Stimulated activated CD4-positive, alpha-beta T cell treated with anti-CD3 and anti-CD28 coated beads, Interleukin-12 subunit alpha, Interleukin-12 subunit beta, amount 100 ng/mL, for 48 hours (primary cell): ENCODE data around the gene LGALS3BP.

Experiments used
- DNase-seq, 3 donors: peaks; one replicate each; pipeline ENCODE4 v3.0.0-alpha.2; 2020; ENCODE audit warnings: low read depth in 2 of 3, low spot score in 1 of 3

LGALS3BP gene

DNA sequence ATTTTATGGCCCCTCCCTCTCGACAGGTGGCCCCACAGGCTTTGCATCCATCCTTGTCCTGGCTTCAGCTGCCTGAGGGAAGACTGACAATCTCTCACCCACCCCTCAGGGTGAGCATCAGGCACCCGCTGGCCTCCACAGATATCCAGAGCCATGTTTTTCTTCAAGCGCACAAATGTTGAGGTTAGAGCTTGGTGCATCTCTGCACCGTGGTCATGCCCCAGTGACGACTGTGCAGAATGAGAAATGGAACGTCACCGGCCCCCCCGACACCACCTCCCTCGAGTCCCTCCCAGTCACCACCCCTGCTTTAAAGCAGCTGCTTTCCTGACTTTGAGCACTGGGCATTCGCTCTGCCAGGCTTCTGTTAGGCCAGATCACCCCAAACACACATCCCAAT is 34.8 kb downstream of the LGALS3BP start:
- DNase-seq = no peak

DNA sequence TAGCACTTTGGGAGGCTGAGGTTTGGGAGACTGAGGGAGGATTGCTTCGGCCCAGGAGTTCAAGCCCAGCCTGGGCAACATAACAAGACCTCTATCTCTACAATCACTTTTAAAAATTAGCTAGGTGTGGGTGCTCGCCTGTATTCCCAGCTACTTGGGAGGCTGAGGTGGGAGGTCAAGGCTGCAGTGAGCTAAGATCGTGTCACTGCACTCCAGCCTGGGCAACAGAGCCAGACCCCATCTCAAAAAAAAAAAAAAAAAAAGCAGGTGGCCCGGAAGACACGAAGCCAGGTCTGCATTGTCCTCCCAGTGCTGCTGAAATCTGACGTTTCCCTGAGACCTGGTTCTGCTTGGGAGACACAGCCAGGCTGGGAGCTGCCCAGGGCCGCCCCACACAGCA is 35.7 kb downstream of the LGALS3BP start:
- DNase-seq = no peak

DNA sequence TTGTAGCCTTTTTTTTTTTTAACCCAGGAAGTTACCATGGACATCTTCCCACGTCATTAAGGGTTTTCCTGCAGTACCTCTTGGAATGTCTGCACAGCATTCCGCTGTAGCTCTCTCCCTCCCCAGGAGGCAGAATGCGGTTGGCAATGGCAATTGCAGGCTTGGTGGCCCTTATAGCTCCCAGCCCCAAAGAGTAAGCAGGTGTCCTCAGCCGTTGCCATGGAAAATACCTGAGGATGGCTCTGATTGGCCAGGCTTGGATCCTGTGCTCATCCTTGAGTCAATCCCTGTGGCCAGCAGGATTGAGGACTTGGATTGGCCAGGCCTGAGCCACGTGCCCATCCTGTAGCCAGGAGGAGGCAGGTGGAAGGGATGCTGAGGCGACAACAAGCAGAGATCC is 39.0 kb downstream of the LGALS3BP start:
- no peak for DNase-seq

DNA sequence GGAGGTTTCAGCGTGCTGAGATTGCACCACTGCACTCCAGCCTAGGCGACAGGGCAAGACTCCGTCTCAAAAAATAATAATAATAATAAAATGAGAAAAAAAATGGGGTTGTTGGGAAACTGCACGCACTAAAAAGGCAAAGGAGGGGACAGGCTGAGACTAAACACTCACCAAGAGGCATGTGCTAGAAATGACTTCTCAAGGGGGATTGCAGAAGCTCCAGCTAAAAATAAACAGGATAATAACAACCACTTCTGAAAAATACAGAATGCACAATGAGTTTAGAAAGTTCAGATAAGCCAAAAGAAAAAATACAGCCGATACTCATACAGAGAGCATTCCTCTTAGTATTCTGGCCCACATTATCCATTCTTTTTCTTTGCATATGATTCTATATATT is 39.5 kb downstream of the LGALS3BP start:
- no peak for DNase-seq

DNA sequence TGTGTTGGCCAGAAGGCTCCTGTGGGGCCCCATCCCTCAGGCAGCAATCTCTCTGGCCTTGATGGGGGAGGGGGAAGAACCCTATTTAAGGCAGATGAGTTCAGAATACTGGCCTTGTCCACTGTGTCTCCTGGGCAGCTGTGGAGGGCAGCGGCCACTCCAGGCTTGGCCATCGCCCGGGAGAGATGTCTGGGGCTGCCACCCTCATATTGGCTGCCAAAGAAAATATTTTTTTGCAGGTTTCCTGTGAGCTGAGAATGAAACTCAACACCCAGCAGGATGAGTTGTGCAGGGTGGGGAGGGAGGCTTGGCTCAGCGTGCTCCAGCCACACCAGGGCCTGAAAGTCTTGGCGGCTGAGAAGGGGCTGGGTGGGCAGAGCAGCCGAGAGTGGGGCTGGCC is 40.1 kb downstream of the LGALS3BP start:
- DNase-seq = no peak

DNA sequence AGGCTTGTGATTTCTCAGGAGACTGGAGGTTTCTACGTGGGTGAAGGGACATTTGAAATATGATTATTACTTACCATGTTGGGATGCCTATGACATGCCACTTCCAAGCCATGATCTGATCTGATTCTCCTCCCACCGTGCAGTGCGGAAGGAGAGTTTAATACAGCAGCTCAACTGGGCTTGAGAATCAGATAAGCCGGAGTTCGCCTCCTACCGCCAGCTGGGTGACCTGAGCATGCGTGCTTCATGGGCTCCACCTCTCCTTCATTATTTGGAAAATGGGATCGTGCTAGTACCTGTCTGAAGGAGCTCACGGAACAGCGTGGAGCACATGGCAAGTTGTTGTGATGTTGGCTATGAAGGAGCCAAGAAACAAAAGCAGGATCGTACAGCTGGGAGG is 42.2 kb downstream of the LGALS3BP start:
- no peak for DNase-seq

DNA sequence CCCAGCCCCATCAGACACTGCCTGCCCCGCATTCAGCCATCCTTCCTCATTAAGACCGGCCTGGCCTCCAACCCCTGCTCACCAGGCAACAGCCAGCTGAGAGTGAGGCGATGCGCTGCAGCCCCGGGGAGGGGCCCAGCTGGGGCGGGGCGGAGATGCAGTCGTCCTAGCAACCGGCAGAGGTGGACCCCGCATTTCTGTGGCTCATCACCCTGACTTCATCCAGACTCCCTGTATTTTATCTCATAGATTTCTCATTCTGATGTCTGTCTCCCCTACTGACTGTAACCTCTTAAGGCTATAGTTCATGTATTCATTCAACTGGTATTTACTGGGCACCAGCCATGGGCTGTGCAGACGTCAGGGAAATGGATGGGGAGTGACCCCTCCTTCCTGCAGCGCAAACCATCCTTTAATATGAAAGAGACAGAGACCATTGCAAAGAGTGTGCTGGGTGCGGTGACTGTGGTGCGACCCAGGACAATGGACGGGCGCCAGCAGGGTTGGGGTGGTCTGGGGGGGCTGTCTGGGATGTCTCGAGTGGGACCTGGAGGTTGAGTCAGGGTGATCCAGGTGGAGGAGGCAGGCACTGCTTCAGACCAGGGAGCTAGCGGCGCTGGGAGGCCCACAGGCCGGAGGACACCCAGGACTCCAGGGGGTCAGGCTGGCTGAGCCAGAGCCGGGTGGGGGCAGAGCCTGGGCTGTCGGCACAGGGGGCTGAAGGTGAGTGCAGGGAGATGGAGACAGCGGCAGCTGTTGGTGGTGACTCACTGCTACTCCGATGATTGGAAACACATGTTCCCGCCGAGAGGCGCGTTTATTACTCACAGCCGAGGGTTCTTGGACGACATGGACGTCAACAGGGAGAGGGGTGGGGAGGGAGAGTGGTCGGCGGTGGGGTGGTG is 44.1 kb downstream of the LGALS3BP start:
- no peak for DNase-seq

DNA sequence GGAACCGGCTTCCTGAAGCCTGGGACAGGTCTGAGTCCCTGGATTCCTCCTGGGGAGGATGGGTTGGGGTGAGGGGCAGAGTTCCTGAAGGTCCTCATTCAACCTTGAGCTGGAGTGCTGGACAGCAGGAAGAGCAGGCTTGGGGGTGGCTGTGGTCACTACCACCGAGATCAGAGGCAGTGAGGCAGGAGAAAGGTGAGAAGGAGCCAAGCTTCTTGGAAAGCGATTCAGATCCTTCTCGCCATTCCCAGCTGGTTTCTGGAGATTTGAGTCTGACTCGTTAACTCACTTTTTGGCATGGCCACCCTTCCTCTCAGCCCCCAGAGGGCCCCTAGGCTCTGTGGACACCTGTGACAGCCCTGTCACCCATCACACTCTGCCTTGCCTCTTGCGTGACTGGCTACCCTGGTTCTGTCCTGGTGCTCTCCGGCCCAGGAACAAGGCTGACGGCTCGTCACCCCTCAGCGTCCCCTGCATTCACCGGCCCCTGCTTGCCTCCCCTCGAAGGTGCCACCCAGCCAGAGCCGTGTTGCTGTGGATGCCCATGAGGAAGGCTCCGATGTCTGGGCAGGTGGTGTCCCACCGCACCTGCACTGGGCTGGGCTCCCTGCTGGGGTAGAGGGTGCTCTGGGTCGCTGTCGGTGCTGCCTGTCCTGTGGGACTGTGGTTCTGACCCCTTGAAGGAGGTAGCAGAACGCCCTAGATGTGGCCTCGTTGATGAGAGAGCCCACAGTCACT is 44.9 kb downstream of the LGALS3BP start:
- DNase-seq = no peak

DNA sequence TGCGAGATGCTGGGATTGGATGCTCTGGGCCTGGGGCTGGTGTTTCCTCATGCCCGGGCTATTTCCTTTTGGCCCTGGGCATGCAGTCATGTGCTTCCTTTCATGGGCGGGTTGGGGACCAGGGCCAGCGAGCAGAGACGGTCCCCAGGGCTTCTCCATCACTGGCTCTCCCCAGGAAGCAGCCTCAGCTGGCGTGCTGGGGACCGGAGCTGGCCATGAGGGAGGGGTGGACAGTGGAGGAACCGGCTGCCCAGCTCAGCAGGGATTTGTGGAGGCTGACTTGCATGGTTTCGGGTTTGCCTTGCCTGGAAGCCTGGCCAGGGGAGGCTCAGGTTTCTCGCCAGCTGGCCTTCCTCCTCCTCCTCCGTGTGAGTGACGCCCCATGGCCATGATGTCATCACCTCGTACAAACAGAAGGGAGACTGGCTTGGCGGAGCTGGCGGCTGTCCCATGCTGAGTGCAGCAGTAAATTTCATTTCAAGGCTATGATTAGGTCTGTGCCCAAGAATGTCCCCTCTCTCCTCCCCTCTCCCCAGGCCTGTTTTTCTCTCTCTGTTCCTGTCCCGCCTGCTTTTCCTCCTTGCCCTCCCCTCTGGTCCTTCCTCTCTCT is 45.7 kb downstream of the LGALS3BP start:
- no peak for DNase-seq

DNA sequence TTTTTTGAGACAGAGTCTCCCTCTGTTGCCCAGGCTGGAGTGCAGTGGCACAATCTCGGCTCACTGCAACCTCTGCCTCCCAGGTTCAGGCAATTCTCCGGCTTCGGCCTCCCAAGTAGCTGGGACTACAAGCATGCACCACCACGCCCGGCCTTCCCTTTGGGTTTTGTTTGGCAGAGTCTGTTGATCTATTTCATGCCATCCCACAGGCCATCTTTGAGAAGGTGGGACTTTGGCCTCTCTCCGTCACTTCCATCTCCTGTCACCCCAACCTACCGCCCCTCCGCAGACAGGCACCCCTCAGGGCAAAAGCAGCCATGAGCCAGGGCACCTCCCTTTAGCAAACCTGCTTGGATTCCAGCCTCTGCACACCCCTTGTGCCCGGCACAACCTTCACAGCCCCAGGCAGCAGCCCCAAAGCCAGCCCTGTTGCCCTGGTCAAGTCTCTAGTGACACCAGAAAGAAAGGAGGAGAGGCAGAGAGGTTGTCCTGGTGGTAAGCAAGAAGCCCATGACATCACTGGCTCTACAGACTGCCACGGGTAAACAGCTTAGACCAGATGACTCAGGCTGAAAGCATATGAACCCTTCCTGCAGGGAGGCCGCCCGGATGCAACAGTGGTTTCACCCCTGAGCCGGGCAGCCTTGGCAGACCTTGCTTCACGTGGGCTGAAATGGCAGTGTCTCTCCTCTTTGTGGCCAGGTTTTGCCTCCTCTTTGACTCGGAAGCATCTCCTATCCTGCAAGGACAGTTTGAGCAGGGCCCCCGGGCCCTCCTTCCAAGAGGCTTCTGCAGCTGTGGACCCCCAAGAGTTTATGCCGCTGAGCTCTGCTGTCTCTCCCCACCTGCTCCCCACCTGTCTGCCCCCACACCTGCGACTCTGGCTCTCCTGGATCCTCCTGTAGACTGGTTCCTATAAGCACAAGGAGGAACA is 46.4 kb downstream of the LGALS3BP start:
- DNase-seq = peak; percentile 24 to 46 (median 25)

DNA sequence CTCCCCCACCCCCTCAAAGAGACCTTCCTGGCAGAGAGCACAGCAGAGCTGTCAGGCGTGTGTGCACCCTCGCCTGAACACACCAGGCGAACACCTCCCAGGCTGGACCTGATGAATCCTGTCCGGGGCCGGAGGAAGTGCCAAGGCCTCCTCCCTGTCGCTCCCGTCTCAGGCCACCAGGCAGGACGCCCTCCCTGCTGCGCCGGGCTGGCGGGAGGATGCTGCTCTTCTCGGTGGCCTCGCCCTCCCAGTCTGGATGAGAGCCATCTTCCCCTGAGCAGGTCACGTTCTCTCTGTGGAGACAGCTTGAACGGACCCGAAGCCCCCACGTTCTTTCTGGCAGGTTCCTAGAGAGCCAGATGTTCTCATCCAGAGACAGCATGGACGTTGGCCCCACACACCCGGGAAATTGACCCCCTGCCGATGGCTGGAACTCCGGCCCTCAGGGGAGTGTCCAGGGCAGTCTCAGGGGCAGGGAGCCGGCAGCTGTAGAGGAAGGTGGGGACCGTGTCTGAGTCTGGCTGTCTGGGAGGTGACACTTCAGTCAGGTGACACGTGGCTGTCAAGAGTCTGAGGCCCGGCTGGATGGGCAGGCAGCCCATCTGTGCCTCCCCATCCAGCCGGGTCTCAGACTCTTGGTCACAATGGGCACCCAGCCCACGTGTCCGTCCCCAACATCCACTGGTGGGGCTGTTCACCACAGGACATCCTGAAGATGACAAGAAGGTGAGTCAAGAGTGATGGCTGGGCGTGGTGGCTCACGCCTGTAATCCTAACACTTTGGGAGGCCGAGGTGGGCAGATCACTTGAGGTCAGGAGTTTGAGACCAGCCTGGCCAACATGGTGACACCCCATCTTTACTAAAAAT is 49.6 kb downstream of the LGALS3BP start:
- no peak for DNase-seq

DNA sequence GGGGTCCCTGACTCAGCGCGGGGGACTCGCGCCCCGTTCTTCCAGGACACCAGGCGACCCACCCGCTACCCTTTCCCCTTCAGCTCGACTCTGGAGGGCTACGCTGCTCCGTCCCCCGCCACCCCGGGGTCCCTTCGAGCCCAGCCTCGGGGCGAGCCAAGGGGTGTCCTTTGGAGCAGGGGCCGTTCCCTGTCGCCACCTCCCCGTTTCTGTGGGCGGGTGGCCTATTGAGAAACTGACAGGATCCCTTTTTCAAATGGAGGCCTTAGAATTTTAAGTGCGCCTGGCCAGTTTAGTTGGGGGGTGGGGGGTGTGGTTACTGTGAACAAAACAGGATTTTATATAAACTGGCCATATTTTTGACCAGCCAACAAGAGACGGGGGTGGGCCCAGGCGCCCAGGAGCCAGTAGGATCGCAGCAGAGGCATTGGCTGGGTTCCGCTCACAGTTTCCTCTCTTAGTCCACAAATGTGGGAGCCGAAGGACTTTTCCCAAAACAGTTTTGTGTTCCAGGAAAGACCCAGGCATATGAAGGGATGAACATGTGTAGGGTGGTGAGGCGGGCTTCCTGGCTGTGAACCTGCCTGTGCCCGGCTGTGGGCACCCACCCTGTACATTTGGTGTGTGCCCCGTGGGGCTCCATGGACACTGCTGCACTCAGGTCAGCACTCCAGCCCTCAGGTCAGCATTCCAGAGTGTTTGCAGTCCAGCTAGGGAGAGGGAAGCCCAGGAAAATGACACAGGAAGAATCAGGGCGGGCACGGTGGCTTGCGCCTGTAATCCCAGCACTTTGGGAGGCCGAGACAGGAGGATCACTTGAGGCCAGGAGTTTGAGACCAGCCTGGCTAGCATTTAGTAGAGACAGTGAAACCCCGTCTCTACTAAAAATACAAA is 53.8 kb downstream of the LGALS3BP start:
- DNase-seq = no peak

DNA sequence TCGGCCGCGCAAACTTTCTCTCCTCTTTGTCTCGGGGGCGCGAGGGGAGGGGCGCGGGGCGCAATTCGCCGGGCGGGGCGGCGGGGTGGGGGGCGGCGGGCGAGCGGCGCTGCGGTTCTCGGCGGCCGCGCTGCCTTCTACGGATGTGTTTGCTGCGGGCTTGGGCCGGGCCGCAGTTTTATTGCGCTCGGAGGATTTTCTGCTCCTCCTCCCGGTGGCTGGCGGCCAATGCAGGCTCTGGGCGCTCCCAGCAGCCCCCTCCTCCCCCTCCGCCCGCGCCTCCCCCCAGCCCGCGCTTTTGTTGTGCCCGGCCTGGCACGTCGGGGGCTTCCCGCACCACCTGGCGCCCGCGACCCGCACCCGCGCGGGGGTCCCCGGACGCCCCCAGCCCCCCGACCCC is 54.5 kb downstream of the LGALS3BP start, which contains the start of gene TIMP2:
TSS of gene TIMP2 (minus strand) at position 154 of the 400 bp plus-strand sequence. CDS start 299 bp downstream, outside the sequence.
- DNase-seq = peak; percentile 34 to 53 (median 47)

DNA sequence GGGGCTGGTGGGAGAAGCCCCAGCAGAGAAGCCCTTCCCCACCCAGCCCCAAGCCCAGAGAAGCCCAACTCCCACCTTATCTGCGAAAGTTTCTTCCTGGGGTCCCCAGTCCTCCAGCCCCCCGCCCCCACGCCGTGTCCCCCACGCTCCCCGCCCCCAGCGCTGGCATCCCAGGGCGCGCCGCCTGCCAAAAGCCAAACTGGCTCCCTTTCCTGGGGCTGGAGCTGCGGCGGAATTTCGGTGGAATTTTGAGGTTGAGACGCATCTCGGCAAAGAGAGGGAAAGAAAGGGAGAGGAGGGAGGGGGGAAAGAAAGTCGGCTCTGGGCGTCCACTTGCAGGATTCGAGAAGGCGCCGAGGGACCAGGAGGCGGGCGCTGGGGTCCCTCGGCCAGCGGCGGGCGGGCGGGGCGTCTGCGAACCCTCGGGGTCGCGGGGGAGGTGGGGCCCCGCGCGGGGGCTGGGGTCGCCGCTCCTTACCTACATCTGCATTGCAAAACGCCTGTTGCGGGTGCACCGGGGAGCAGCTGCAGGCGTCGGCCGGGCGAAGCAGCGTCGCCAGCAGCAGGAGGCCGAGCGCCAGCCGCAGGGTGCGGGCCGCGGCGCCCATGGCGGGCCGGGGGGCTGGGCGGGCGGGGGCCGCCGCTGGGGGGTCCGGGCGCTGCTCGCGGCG is 55.1 kb downstream of the LGALS3BP start:
- DNase-seq = no peak

DNA sequence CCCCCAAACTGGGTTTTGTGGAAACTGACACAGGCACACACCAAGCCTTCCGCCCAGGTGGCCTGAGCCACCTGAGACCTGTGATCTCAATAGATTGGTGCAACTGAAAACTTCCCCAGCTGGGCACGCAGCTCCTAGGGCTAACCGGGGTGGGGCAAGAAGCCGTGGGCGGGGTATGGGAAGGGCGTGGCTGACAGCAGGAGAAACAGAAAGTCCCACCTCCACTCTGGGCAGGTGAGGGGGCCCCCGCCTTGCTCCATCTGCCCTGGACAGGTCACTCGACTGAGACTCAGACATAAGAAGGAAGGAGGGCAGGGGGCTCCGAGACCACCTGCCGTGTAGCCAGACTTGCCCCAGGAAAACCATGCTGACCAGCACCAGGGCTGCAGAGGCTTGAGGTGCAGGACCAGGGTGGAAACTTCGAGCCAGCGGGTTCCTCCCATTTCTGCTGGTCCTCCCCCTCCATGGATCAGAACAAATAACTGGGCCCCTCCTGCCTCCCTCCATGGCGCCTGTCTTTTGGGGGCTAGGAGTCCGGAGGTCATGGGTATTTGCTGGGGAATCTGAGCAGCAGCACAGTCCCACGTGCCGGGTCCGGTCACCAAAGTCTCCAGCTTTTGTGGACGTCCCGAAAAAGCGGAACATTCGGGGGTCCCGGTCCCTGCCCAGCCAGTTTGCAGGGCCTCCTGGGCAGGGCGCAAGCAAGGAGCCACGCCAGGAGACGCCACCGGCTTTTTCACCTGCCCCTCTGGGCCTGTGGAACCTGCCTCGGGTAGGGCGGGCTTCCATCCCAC is 55.9 kb downstream of the LGALS3BP start:
- peak; percentile 16 to 30 (median 30) for DNase-seq

DNA sequence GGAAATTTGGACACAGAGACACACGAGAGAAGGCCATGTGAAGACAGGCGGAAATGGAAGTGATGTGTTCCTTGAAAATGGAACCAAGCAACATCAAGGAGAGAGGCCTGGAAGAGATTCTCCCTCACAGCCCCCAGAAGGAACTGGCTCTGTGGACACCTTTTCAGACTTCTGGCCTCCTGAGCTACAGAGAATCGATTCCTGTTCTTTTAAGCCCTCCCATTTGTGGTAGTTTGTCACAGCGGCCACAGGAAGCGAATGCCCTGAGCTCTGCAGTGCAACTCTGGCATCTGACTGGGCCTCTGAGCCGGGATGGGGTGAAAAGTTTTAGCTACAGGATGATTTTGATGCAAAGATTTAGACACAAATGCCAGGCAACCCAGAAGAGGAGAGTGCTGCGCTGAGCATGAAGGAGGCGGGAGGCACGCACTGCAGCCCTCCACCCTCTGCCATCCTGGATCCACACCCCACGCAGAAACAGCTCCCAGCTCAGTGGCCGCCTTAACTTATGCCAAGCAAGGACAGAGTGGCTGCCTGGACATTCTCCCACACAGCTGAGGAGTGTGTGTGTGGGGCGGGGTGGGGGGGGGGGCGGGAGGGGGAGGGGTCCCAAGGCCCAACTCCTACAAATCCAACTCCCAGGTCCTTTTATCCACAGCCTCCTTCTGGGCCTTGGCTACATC is 56.8 kb downstream of the LGALS3BP start:
- no peak for DNase-seq

DNA sequence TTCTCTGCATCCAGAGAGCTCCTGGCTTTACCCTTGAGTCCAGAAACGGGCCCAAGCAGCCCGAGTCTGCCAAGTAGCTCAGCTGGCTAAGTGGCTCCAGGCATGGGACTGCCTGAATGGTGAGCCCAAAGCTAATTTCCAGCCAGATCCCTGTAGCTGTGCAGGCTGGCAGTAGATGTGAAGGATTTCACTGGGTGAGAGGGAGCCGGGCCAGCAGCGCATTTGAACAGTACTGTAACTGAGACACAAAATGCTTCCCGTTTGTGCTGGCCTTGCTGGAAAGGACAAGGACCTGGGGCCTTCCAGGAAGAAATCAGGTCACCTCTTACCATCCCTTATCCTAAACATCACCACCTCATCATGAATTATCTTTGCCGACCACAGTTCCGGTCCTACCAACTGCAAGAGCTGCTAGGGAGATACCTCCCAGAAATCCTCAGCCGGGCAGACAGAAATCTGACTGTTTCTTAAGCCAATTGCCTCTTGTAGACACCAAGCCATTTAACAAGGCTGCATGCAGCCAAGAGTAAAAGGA is 58.2 kb downstream of the LGALS3BP start:
- DNase-seq = no peak
